ENCODE results near the gene TSPAN10. TPM values are rescaled to one million over a fixed set of nuclear protein-coding genes. Genes with fewer than 3 reads are reported as not detected.

TSPAN10 gene
- total and polyA plus RNA-seq, 9 of the 15 experiments (the other 6 are each of a cell fraction or from before 2014, with no cell fraction given), result 0.05 to 0.31 (median 0.13) TPM; not detected in 1

DNA sequence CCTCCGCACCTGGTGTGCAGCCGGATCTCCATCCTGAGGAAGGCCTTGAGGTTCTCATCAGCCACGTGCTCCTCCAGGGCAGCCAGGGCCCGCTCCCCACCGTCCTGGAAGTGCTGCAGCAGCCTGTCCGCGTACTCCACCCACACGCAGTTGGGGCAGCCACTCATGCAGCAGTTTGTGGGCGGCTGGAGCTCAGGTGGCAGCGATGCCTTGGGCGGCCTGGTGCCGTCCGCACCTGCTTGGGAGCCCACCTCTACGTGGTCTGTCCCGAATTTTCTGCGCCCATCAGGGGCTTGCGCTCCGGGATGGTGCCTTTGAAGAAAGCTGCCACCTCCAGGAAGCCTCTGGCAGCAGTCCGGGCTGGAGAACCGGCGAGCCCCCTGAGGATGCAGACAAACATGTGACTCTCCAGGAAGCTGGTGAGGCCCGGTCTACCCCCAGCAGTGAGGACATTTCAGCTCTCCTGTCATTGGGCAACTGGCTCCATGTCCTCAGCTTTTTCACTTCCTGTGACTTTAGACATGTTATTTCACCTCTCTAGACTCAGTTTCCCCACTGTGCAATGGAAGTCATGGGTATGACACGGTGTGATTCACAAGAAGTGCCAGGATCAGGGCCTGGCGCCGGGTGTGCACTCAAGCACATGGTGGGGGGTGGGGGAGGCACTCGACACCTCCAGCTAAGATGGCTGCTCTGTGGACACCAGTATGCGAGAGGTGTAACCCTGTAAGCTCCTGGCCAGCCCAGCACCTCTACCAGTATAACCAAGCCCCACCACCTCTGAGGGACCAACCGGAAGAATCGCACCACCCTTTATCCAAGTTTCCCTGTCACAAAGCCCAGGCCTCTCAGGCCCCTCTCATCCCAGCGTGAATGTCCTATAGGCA is 28.5 kb downstream of the TSPAN10 start (continued):
- TF ChIP-seq, protein P1, sequence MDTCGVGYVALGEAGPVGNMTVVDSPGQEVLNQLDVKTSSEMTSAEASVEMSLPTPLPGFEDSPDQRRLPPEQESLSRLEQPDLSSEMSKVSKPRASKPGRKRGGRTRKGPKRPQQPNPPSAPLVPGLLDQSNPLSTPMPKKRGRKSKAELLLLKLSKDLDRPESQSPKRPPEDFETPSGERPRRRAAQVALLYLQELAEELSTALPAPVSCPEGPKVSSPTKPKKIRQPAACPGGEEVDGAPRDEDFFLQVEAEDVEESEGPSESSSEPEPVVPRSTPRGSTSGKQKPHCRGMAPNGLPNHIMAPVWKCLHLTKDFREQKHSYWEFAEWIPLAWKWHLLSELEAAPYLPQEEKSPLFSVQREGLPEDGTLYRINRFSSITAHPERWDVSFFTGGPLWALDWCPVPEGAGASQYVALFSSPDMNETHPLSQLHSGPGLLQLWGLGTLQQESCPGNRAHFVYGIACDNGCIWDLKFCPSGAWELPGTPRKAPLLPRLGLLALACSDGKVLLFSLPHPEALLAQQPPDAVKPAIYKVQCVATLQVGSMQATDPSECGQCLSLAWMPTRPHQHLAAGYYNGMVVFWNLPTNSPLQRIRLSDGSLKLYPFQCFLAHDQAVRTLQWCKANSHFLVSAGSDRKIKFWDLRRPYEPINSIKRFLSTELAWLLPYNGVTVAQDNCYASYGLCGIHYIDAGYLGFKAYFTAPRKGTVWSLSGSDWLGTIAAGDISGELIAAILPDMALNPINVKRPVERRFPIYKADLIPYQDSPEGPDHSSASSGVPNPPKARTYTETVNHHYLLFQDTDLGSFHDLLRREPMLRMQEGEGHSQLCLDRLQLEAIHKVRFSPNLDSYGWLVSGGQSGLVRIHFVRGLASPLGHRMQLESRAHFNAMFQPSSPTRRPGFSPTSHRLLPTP (IDR thresholded peaks at IDR 0.05; ENCODE audit: borderline replicate concordance, extremely low read depth, insufficient read length), result no peak
- no peak for TF ChIP-seq SMARCC2 (IDR thresholded peaks at IDR 0.05; ENCODE audit: low read depth)
- TF ChIP-seq ARHGAP35 (IDR thresholded peaks at IDR 0.05; ENCODE audit: partially characterized antibody), result no peak
- TF ChIP-seq, protein P2, sequence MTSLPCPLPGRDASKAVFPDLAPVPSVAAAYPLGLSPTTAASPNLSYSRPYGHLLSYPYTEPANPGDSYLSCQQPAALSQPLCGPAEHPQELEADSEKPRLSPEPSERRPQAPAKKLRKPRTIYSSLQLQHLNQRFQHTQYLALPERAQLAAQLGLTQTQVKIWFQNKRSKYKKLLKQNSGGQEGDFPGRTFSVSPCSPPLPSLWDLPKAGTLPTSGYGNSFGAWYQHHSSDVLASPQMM (CRISPR knock-in tag; IDR thresholded peaks at IDR 0.05), result no peak
- TF ChIP-seq MAFF (IDR thresholded peaks at IDR 0.05; ENCODE audit: low read length), result no peak
- no peak for TF ChIP-seq NCOR1 (IDR thresholded peaks at IDR 0.05)
- TF ChIP-seq, protein P3, sequence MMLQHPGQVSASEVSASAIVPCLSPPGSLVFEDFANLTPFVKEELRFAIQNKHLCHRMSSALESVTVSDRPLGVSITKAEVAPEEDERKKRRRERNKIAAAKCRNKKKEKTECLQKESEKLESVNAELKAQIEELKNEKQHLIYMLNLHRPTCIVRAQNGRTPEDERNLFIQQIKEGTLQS (IDR thresholded peaks at IDR 0.05), result no peak
- TF ChIP-seq, protein P3 (CRISPR knock-in tag; conservative IDR thresholded peaks at IDR 0.05), result no peak
- TF ChIP-seq HSF4 (CRISPR knock-in tag; IDR thresholded peaks at IDR 0.05; ENCODE audit: borderline replicate concordance), result peak; percentile 62; the same call in 1 of the 2 replicates
- TF ChIP-seq, protein P4, sequence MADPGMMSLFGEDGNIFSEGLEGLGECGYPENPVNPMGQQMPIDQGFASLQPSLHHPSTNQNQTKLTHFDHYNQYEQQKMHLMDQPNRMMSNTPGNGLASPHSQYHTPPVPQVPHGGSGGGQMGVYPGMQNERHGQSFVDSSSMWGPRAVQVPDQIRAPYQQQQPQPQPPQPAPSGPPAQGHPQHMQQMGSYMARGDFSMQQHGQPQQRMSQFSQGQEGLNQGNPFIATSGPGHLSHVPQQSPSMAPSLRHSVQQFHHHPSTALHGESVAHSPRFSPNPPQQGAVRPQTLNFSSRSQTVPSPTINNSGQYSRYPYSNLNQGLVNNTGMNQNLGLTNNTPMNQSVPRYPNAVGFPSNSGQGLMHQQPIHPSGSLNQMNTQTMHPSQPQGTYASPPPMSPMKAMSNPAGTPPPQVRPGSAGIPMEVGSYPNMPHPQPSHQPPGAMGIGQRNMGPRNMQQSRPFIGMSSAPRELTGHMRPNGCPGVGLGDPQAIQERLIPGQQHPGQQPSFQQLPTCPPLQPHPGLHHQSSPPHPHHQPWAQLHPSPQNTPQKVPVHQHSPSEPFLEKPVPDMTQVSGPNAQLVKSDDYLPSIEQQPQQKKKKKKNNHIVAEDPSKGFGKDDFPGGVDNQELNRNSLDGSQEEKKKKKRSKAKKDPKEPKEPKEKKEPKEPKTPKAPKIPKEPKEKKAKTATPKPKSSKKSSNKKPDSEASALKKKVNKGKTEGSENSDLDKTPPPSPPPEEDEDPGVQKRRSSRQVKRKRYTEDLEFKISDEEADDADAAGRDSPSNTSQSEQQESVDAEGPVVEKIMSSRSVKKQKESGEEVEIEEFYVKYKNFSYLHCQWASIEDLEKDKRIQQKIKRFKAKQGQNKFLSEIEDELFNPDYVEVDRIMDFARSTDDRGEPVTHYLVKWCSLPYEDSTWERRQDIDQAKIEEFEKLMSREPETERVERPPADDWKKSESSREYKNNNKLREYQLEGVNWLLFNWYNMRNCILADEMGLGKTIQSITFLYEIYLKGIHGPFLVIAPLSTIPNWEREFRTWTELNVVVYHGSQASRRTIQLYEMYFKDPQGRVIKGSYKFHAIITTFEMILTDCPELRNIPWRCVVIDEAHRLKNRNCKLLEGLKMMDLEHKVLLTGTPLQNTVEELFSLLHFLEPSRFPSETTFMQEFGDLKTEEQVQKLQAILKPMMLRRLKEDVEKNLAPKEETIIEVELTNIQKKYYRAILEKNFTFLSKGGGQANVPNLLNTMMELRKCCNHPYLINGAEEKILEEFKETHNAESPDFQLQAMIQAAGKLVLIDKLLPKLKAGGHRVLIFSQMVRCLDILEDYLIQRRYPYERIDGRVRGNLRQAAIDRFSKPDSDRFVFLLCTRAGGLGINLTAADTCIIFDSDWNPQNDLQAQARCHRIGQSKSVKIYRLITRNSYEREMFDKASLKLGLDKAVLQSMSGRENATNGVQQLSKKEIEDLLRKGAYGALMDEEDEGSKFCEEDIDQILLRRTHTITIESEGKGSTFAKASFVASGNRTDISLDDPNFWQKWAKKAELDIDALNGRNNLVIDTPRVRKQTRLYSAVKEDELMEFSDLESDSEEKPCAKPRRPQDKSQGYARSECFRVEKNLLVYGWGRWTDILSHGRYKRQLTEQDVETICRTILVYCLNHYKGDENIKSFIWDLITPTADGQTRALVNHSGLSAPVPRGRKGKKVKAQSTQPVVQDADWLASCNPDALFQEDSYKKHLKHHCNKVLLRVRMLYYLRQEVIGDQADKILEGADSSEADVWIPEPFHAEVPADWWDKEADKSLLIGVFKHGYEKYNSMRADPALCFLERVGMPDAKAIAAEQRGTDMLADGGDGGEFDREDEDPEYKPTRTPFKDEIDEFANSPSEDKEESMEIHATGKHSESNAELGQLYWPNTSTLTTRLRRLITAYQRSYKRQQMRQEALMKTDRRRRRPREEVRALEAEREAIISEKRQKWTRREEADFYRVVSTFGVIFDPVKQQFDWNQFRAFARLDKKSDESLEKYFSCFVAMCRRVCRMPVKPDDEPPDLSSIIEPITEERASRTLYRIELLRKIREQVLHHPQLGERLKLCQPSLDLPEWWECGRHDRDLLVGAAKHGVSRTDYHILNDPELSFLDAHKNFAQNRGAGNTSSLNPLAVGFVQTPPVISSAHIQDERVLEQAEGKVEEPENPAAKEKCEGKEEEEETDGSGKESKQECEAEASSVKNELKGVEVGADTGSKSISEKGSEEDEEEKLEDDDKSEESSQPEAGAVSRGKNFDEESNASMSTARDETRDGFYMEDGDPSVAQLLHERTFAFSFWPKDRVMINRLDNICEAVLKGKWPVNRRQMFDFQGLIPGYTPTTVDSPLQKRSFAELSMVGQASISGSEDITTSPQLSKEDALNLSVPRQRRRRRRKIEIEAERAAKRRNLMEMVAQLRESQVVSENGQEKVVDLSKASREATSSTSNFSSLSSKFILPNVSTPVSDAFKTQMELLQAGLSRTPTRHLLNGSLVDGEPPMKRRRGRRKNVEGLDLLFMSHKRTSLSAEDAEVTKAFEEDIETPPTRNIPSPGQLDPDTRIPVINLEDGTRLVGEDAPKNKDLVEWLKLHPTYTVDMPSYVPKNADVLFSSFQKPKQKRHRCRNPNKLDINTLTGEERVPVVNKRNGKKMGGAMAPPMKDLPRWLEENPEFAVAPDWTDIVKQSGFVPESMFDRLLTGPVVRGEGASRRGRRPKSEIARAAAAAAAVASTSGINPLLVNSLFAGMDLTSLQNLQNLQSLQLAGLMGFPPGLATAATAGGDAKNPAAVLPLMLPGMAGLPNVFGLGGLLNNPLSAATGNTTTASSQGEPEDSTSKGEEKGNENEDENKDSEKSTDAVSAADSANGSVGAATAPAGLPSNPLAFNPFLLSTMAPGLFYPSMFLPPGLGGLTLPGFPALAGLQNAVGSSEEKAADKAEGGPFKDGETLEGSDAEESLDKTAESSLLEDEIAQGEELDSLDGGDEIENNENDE (IDR thresholded peaks at IDR 0.05; ENCODE audit: low read depth, low read length), result no peak
- no peak for TF ChIP-seq GTF2E2 (tag; IDR thresholded peaks at IDR 0.05)
